Stimulated activated naive CD4-positive, alpha-beta T cell (primary cell): ENCODE results near the gene STK32B.

Experiments
- DNase-seq, 6 experiments: peaks; one replicate each; lab custom pipeline; 2025; lab: John Stamatoyannopoulos, UW

Gene STK32B

DNA sequence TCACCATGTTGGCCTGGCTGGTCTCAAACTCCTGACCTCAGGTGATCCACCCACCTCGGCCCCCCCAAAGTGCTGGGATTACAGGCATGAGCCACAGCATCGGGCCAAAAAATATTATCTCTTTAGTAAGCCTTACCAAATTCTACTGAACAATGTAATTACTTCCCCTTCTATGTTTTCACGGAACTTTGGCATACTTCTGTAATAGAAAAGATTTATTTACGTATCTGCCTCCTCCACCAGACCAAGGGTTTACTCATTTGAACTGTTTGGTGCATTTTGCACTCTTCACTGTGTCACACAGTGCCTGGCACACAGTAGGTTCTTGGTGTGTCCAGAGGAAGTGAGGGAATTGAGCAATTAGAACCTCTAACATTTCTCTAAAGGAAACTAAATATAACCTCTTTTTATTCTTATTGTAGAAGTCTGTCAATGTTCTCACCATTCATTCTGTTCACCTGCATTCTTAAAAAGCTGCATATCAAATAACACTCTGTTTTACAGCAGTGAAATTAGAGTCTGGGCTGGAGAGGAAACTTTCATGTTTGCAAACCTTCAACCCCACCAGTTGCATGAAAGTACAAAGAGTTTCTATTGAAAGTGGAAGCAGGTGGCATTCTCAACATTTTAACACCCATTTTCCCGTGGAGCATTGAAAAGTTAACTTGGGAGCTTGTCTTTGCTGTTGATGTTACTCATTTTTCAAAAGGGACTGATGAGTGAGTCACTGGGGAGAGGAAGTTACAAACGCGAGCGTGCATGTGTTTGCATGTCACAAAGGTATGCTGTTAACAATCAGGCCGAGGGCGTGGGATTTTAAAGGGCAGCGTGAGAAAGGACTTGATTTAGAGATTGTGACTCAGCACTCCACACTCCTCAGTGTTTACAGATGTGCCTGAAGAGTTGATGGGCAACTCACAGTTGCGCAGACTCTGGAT lies 314.1 kb downstream of the STK32B start:
- no peak for DNase-seq

DNA sequence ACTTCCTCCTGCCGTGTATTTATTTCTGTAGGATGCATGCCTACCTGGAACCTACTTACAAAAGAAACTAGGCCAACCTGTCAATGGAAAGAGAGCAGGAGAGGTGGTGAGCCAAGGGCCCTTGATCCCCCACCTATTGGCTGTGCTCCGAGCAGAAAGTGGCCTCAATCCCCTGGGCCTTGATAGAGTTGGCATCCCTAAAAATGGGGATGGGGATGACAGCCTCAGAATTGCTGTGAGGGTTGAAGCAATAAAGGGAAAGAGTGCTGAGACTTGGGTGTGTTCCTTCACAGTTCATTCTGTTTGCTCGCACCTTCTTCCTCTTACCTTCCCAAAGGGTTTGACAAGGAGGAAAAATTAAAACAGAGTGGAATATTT lies 314.7 kb downstream of the STK32B start:
- DNase-seq: no peak

DNA sequence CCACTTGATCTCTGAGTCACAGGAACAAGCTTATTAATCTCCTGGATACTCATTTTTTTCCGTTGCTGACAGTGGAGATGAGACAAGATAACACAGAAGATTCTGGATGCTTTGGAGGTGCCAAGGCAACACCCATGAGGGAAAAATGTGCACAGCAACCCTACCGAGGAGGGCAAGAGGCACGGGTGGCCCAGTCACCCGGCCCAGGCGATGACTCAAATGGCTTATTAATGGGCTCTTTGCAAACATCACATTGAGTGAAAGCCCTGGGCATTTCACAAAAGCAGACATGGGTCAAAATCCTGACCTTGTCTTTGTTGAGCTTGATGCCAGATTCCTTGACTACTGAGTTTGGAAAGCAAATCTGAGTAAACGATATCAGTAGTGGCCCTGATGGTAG lies 315.1 kb downstream of the STK32B start:
- DNase-seq: no peak

DNA sequence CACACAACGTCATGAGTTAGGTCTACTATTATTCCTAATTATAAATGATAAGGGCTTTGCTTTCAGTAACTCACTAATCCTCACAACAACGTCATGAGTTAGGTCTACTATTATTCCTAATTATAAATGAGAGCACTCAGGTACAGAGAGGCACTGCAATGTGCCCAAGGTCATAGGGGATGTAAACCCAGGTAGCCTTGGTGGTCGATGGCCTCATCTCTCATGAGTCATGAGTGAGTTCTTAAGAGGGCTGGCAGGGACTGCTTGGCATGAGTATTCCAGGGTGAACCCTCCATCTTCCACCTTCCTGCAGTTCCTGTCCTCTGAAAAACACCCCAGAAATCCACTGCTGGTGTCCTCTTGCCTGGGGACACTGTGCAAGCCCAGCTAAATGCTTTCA lies 317.1 kb downstream of the STK32B start:
- no peak for DNase-seq

DNA sequence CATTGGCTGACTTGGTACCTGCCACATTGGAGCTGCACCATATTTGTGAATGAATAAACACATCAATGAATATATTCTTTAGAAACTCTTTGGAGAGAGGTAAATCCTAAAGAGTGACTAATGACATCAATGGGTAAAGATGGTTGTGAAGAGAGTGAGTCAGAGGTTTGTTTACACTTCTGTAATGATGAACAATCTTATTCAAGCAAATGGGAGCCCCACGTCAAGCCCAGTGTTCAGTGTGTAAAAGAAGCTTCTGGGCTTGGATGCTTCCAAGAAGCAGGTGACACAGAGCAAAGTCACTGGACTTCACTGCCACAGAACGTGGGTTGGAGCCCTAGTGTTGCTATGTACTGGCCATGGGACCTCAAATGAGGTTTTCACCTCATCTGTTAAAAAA lies 319.0 kb downstream of the STK32B start:
- no peak for DNase-seq

DNA sequence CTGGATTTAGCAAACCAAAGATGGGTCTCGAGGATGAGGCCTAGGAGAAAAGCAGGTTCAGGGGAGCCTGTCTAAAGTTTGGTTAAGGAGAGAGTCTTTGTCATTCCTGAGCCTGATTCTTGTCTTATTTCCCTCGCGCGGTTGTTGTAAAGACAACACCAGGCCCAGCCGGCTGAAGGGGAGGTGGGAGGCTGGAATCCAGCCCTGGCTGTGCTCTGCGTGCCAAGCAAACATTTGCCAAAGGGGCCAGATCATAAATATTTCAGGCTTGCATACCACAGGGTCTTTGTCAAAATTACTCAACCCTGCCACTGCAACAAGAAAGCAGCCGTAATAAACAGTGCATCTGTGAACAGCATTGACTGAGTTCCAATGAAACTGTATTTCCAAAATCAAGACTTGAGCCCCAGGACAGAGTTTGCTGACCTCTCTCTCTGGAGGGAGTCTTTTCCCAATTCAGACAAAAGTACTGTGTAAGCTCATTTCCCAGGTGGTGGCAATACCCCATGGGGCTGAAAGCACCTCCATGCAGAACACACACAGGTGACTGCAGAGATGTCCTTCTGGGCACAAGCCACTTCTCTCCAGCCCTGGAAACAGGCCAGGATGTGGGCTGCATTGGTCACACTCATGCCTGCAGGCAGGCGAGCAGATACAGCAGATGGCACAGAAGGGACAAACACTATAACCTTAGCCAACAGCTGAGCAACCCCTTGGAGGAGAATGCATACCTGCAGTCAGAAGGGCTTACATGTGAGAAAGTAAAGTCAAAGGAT lies 320.3 kb downstream of the STK32B start:
- DNase-seq: no peak

DNA sequence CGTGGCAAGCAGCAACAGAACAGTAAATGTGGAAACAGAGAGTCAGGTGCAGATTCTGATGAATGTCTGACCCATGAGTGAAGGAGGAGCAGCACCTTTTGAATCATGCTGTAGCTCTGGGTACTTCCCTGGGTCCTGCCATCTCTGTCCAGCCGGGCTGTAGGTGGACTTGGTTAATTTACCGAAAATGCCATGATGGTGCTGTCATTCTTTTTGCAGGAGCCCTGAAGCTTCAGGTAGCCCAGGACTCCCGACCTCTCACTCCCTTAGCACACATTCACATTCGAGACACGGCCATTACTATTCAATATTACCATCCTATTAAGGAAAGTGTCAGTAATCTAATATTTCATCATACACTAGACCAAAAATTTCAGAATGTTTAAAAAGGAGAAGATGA lies 320.9 kb downstream of the STK32B start:
- DNase-seq: no peak

DNA sequence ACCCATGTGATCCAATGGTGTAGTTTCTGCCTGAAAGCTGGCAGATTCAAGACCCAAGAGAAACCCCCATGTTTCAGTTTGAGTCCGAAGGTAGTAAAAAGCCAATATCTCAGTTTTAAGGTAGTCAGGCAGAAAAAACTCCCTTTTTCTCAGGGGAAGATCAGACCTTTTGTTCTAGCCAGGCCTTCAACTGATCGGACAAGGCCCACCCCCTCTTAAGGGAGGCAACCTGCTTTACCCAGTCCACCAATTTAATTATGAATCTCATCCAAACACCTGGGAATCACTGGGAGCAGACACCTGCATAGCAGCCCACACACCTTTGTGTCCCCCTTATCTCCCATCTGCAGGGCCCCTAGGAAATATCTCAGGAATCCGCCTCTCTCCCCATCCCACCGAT lies 322.0 kb downstream of the STK32B start:
- DNase-seq: no peak

DNA sequence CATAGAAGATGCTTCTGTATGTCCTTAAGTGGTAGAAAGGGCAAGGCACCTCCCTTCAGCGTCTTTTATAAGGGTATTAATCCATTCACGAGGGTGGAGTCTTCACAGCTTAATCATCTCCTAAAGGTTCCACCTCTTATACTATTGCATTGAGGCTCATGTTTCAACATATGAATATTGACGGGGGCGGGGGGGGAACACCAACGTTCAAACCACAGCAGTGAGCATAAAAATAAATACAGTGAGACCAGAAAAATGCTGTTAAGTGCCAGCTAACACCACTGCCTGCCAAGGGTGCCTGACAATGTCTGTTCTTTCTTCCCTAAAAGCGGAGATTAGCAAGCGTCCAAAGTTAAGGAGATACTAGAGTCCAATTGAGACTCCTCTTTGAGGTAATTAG lies 323.3 kb downstream of the STK32B start:
- DNase-seq: no peak

DNA sequence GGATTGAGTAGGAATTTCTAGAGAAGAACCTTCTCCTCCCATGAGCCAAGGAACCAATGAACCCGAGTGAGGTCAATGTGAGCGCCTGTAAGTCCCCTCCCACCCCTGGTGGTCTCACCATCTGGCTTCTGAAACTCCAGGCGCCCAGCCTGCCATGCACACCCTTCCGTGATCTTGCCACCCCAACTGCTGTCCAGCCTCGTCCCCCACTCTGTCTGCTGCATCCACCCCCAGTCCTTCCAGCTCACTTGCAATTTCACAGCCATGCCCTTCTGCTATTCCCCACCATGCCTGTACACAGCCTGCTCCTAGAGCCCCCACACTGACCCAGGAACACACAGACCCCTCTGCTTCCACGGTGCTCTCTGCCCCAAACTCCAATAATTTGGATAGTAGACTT lies 323.7 kb downstream of the STK32B start:
- no peak for DNase-seq

DNA sequence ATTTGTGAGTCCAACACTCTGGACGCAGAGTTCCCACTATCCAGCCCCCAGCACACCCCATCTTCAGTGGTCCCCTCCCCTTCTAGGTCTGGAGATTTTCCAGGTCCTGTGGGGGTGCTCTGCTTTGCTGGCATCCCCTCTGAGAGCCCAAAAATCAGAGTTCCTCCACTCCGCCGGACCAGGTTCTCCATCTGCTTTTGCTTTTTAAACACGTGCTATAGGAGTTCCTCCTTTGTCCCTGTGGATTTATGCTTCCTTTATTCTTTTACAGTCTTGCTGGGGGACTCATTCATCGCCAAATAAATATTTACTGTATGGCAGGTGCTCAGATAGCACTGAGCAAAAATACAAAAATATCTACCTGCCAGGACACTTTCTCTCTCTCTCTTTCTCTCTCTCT lies 324.7 kb downstream of the STK32B start:
- DNase-seq: no peak

DNA sequence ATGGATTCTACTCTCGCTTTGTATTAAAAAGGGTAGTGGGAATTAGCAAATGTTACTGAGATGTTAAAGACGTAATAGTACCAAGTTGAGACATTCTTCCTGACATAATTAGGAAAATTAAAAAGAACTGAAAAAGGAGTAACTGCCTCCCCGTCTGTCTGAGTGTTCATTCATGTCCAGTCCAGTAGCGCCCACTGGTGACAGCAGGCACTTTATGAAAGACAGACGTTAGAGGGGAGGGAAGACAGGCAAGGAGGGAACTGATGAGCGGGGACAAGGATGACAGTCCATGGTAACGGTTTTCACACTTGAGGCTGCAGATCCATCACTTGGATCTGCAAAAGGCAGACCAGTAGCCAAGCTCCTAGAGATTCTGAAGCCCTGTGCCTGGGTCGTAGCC lies 326.7 kb downstream of the STK32B start:
- DNase-seq: no peak

DNA sequence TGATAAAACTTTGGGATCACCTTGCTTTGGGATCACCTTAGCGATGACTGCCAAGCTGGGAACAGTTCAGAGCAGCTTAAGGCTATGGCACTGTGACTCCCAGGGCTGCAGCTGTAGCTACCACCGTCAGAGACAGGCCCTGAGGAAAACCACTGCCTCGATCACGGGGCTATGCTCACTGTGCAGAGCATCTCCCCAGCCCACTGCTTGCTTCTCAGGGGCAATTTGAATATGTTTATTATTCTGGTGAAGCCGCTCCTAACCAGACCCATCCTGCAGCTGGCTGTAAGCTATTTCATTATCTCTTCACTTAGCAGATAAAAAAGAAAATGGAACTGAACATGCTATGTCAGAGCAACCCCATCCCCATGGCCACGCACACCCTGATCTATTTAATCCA lies 328.6 kb downstream of the STK32B start:
- DNase-seq: no peak

DNA sequence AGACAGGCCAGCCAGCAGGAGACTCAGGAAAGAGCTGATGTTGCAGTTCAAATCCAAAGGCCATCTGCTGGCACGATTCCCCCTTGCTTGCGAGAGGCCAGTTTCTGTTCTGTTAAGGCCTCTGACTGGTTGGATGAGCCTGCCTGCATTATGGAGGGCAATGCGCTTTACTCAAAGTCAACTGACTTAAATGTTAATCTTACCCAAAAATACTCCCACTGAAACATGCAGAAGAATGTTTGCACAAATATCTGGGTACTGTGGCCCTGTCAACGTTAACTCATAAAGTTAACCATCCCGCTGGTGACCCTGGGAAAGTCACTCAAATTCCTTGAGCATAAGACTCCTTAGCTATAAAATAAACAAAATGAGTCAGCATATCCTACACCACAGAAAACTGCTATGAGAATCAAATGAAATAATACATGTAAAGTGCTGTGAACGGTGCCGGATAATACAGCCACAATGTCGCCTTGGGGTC lies 330.7 kb downstream of the STK32B start:
- DNase-seq: no peak

DNA sequence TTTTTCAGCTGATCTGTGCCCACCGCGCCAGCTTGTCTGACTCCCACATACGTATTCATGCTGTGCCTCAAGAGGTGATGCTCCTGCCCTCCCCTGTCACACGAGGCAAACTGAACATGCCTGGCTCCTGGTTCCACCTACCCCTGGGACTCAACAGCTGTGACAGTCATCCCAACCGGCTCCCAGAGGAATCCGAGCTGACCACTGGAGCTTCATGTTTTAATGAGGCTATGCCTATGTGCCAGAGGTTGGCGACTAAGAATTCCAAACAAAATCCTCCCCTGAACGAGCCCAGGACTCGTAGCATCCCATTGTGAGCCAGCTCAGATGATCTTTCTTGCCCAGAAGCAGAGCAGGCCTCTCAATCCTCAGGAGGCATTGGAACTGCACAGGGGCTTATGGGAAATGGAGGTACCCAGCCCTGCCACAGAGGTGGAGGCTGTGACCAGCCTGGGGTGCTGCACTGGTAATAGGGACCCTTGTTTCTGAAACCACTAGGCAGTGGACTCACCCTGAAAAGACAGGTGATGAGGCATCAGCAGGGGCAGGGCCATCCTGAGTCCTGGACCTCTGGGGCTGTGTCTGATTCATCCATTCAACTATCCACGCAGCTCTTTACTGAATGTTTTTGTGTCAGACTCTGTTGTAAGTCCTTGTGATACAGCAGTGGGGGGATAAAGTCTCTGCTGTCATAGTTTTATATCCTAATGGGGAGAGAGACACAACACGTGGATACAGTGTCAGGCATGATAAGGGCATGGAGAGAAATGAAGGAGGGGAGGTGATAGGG lies 332.1 kb downstream of the STK32B start:
- no peak for DNase-seq

DNA sequence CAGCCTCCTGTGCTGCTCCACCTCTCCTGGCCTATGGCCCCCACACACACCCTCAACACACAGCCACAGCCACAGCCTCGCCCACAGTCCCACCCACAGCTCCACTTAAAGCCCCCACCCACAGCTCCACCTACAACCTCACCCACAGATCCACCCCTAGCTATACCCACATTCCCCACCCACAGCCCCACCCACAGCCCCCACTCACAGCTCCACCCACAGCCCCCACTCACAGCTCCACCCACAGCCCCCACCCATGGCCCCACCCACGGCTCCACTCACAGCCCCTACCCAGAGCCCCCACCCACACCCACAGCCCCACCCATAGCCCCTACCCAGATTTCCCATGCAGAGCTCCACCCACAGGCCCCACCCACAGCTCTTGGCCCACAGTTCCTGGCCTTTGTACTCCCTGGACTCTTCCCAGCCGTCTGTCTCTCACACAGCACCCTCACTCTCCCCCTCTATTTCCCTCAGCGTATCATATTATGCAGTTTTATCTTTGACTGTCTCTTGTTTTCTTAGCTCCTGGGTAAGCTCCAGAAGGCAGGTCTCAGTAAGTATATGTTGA lies 334.5 kb downstream of the STK32B start:
- DNase-seq: no peak

DNA sequence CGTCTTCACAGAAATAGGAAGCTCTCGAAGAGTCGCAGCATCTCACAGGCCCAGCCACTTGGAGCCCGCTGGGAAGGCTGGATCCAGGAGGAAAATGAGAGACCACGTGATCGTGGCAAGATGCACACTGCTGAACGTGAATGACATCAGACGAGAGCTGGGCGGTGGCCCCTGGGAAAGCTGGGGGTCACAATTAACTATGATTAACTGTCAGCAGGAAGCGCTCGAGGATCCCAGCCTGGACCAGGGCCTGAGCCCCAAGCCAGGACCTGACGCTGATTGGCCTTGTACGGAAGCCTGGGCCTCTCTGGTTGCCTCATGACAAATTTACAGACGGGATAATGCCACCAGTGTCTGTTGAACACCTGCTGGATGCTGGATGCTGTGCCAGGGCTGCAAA lies 335.6 kb downstream of the STK32B start:
- DNase-seq: no peak

DNA sequence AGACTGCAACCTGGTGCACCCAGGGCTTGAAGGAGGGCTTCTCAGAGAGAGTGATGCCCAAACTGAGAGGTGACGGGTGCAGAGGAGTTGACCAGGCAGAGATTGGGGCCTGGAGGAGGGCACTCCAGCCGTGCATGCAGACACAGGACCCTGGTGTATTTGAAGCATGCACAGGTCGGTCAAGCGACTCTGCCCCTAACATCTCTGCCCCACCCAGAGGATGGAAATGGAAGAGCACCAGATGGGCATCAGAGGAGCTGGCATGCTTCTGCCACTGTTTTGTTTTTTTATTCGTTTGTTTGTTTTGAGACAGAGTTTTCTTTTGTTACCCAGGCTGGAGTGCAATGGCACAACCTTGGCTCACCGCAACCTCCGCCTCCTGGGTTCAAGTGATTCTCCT lies 336.2 kb downstream of the STK32B start:
- DNase-seq: no peak

DNA sequence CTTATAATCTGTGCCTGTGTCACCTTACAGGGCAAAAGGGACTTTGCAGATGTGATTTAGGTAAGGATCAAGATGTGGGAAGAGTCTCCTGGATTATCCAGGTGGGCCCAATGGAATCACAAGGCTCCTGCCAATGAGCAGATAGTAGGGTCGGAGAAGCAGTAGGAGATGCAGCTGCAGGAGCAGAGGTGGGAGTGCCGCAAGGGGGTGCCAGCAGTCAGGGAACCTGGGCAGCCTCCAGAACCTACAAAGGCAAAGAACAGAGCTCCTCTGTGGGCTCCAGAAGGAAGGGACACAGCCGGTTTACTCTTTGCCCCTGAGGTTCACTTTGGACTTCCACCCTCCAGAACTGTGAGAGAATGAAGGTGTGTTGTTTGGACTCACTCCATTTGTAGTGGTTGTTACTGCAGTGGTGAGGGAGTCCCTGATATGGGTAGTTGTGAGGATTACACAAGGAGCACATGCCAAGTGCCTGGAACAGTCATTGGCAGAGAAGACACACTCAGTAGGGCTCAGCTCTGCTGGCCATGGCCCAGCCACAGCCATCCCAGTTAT lies 338.6 kb downstream of the STK32B start:
- no peak for DNase-seq

DNA sequence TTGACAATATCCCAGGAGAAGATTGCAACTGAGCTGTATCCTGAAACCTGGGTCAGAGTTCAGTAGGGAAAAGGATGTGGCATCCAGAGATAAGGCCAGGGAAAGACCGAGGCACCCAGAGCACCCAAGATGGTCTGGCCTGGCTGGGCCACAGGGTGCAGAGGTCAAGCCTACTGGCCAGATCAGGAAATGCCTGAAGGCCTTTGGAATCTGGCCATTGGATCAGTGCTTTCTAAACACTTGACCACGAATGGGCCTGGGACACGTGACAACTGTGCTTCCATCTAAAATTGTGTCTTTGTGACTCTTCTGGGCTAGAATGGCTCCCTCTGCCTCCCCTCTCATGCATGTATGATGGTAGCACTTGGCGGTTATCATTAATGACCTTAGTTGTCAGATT lies 340.2 kb downstream of the STK32B start:
- DNase-seq: no peak

DNA sequence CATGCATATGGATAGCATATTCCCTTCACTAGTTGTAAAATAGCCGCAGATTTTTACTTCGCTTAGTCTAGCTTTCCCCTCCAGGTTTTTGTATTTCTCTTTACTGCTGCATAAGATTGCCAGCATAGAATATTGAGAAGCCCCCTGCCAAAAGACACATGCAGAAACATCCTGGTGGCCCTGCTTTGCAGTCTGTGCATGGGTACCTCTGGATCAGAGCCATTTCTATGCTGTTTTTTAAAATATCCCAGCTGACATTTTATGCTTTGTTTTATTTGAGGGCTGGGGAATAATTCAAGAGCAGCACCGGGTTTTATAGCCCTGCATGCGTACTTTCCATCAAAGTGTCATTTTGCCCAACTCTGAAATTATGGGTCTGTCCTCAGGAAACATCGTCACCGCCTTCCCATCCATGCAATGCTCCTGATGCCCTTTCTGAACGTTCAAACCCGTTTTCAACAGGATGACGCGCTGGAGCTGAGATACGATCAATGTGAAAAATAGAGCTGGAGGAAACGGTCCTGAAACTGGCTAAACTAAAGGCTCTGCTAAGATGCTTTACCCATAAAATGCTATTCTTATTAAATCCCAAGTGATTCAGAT lies 342.7 kb downstream of the STK32B start:
- DNase-seq: no peak
